T-helper 17 cell (primary cell): ENCODE data around the gene DTNB. TPM values are rescaled to one million over a fixed set of nuclear protein-coding genes. Genes with fewer than 3 reads are reported as not detected.

Experiments used
- ATAC-seq: fragments of 150-1000 bp; cut with Tn5 transposase; 2 replicates; pipeline ENCODE4 v1.10.0; 2021; ENCODE audit warnings: mild to moderate bottlenecking, moderate library complexity
- DNase-seq, 3 donors: peaks; one replicate each; pipeline versions ENCODE4 v3.0.0 to v3.0.0-alpha.2; 2020 to 2021
- H3K9me3 ChIP-seq: one replicate; pipeline ENCODE4 v1.7.0; 2013; ENCODE audit warnings: low read length, mild to moderate bottlenecking; ENCODE audit not compliant: control insufficient read depth, poor library complexity, severe bottlenecking
- H3K27ac Mint-ChIP-seq: one replicate; pipeline ENCODE4 v1.8.0; 2022; ENCODE audit warnings: mild to moderate bottlenecking, moderate library complexity, mixed read lengths
- H3K27me3 Mint-ChIP-seq: one replicate; pipeline ENCODE4 v1.8.0; 2022; ENCODE audit warnings: mixed read lengths
- H3K36me3 Mint-ChIP-seq: one replicate; pipeline ENCODE4 v1.8.0; 2022; ENCODE audit warnings: low read depth, mixed read lengths
- H3K4me1 Mint-ChIP-seq: one replicate; pipeline ENCODE4 v1.8.0; 2022; ENCODE audit warnings: mild to moderate bottlenecking, mixed read lengths
- H3K4me3 Mint-ChIP-seq: one replicate; pipeline ENCODE4 v1.8.0; 2022; ENCODE audit warnings: mild to moderate bottlenecking, moderate library complexity, mixed read lengths
- total RNA-seq, 4 donors: library from RNA in 2 of 4; stranded (reverse) in 2 of 4; gene quantifications; one replicate each; pipeline ENCODE4 v1.2.3 and lab custom pipeline; 2022 to 2026

Gene DTNB
- total RNA-seq, 2 donors from 2014 or later, result 32.3 to 36.3 TPM

DNA sequence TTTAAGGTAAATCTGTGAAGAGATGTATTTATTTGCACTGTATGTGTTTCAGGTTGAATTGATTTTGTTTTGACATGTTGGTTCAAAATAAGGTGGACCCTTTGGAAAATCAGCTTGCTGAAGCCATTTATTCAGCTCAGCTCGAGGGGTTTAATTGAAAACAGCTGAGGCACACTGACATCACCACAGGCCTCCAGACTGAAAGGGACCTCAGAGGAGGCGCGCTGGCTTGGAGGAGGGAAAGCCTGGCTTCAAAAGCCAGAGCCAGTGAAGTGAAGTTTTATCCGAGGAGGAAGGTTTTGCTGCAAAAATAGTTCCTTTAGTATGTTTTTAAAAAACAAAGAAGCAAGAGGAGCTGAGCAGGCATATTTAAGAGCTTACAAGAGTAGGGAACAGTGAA is 304.7 kb downstream of the DTNB start:
- Mint-ChIP-seq H3K4me1 (peaks cover 5% of the 10 kb centered on the region), H3K36me3 (no peaks in the 10 kb centered on the region), H3K27me3 (no peaks in the 10 kb centered on the region), H3K27ac (no peak overlapping the region), H3K4me3 (no peak overlapping the region)
- H3K9me3 ChIP-seq, result no peaks in the 10 kb centered on the region
- ATAC-seq (no peak), DNase-seq (no peak)

GRCh38 chr2:25367296-25367695 is 306.1 kb downstream of the DTNB start:
- H3K4me3 Mint-ChIP-seq, result no peak overlapping the region

GRCh38 chr2:25366629-25367028 is 306.7 kb downstream of the DTNB start:
- H3K9me3 ChIP-seq, result no peaks in the 10 kb centered on the region
- no peak overlapping the region for H3K4me3 Mint-ChIP-seq
- H3K4me1 Mint-ChIP-seq, result peaks cover 18% of the 10 kb centered on the region
- ATAC-seq (no peak), DNase-seq (no peak)
- no peaks in the 10 kb centered on the region for H3K27me3 Mint-ChIP-seq
- H3K27ac Mint-ChIP-seq, result no peak overlapping the region
- peaks cover 2% of the 10 kb centered on the region for H3K36me3 Mint-ChIP-seq

More at GRCh38 chr2:25367296-25367695, 306.1 kb downstream of the DTNB start:
- H3K9me3 ChIP-seq, result no peaks in the 10 kb centered on the region
- Mint-ChIP-seq H3K27ac (no peak overlapping the region), H3K27me3 (no peaks in the 10 kb centered on the region), H3K4me1 (peaks cover 12% of the 10 kb centered on the region), H3K36me3 (peaks cover 2% of the 10 kb centered on the region)
- ATAC-seq, result no peak
- no peak for DNase-seq

GRCh38 chr2:25365241-25365640 is 308.1 kb downstream of the DTNB start:
- no peaks in the 10 kb centered on the region for H3K27me3 Mint-ChIP-seq
- DNase-seq, result no peak
- H3K27ac Mint-ChIP-seq, result peak overlapping the region; percentile 37
- H3K4me3 Mint-ChIP-seq, result no peak overlapping the region
- peaks cover 2% of the 10 kb centered on the region for H3K36me3 Mint-ChIP-seq
- H3K9me3 ChIP-seq, result no peaks in the 10 kb centered on the region
- no peak for ATAC-seq
- peaks cover 19% of the 10 kb centered on the region for H3K4me1 Mint-ChIP-seq

DNA sequence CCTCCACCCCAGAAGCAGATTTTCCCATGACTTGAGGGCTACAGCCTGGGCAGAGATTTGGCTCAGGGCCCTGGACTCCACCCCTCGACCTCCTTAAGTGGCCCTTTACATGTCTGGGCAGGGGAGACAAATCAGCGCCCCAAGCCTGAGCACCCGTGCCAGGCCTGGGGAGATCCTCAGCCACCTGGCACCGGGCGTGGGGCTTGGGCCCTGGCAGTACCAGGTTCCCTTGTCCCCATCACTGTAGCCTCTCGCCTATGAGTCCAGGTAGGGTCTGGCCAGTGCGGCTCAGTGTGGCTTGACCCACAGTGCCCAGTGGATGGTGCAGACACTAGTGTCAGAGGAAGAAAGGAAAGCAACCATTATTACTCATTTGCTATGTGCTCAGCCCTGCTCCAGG is 309.6 kb downstream of the DTNB start:
- ATAC-seq (no peak), DNase-seq (no peak)
- H3K9me3 ChIP-seq, result no peaks in the 10 kb centered on the region
- Mint-ChIP-seq H3K4me3 (peak overlapping the region; percentile 63), H3K36me3 (peaks cover 2% of the 10 kb centered on the region), H3K27me3 (no peaks in the 10 kb centered on the region), H3K27ac (peak overlapping the region; percentile 81), H3K4me1 (peaks cover 19% of the 10 kb centered on the region)

- Mint-ChIP-seq H3K27ac (peak overlapping the region; percentile 99), H3K4me1 (peaks cover 19% of the 10 kb centered on the region), H3K27me3 (no peaks in the 10 kb centered on the region), H3K4me3 (peak overlapping the region; percentile 99), H3K36me3 (peaks cover 2% of the 10 kb centered on the region)
- no peaks in the 10 kb centered on the region for H3K9me3 ChIP-seq
- ATAC-seq (peak; percentile 77), DNase-seq (peak; percentile 41 to 51 (median 44))
Measured at GRCh38 chr2:25362434-25363145, 310.8 kb downstream of the DTNB start.

DNA sequence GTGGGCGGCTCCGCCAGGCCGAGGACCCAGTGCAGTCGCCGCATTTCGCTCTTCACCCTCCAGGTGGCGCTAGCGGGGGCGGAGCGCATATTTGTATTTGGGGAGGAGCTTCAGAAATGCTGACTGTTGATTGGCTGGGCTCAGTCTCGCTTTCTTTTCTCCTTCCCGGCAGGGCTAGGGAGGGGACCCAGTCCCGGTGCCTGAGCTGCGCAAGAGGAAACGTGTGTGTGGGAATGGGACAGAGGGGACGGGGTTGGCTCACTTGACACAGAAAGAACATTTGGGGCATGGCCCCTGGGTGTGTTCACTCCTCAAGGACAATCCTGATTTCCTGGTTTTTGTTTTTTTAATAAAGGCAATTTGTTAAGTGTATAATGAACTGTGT is 311.3 kb downstream of the DTNB start:
- DNase-seq (peak; percentile 84 to 97 (median 87)), ATAC-seq (peak; percentile 94)
- no peaks in the 10 kb centered on the region for H3K9me3 ChIP-seq
- Mint-ChIP-seq H3K27me3 (no peaks in the 10 kb centered on the region), H3K4me3 (peak overlapping the region; percentile 99), H3K27ac (peak overlapping the region; percentile 99), H3K36me3 (peaks cover 2% of the 10 kb centered on the region), H3K4me1 (peaks cover 19% of the 10 kb centered on the region)

GRCh38 chr2:25361261-25362048 is 311.9 kb downstream of the DTNB start:
- no peaks in the 10 kb centered on the region for H3K9me3 ChIP-seq
- Mint-ChIP-seq H3K27ac (peak overlapping the region; percentile 99), H3K36me3 (peaks cover 2% of the 10 kb centered on the region), H3K27me3 (no peaks in the 10 kb centered on the region), H3K4me1 (peaks cover 19% of the 10 kb centered on the region), H3K4me3 (peak overlapping the region; percentile 99)
- ATAC-seq (no peak), DNase-seq (no peak)

- H3K9me3 ChIP-seq, result no peaks in the 10 kb centered on the region
- ATAC-seq (no peak), DNase-seq (no peak)
- Mint-ChIP-seq H3K27me3 (peaks cover 13% of the 10 kb centered on the region), H3K4me3 (no peak overlapping the region), H3K27ac (no peak overlapping the region), H3K36me3 (peaks cover 6% of the 10 kb centered on the region), H3K4me1 (peaks cover 16% of the 10 kb centered on the region)
Measured at GRCh38 chr2:25358836-25359235, 314.5 kb downstream of the DTNB start.

DNA sequence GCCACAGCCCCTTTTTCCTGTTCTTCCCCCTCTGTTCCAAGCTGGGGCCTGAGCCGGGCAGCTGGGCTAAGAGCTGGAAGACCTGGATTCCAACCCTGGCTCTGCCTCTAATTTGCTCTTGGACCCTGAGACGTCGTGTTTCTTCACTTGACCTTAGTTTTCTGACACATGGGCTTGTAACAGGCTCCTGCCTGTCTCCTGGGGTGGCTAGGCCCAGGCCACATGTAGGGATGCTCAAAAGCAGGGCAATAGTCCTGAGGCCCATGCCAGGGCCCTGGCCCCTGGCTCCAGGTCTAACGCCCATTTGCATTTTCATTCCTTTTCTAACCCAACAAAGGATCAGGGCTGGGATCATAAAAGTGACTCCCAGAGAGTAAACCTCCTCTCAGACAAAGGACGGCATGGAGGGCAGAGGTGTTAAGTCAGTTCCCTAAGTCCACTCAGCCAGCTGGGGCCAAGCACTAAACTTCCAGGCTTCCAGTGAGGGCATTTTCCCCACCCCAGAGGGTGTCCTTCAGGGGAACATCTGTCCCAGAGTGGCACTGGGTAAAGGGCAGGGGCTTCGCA is 315.0 kb downstream of the DTNB start:
- no peaks in the 10 kb centered on the region for H3K9me3 ChIP-seq
- peaks cover 15% of the 10 kb centered on the region for H3K27me3 Mint-ChIP-seq
- no peak overlapping the region for H3K4me3 Mint-ChIP-seq
- no peak overlapping the region for H3K27ac Mint-ChIP-seq
- H3K36me3 Mint-ChIP-seq, result peaks cover 6% of the 10 kb centered on the region
- peaks cover 16% of the 10 kb centered on the region for H3K4me1 Mint-ChIP-seq
- DNase-seq (no peak), ATAC-seq (no peak)

DNA sequence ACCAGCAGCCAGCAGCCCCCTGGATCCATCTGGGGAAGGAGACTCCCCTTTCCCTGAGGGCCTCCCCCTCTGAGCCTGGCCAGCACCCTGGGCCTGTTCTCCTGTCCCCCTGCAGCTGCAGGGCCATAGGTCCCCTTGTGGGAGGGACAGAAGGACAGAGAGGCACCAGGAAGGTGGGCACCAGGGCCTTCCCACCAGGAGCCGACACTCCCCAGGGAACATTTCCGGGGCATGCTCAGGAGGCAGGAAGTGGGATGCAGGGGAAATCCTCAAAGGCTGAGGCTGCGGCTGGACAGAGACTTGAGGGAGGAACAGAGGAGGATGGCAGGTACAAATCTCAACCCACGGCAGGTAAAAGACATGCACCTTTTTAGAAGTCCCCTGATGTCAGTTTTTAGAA is 317.3 kb downstream of the DTNB start:
- H3K36me3 Mint-ChIP-seq, result peaks cover 4% of the 10 kb centered on the region
- no peak overlapping the region for H3K4me3 Mint-ChIP-seq
- DNase-seq (no peak), ATAC-seq (no peak)
- H3K27me3 Mint-ChIP-seq, result peaks cover 26% of the 10 kb centered on the region
- H3K27ac Mint-ChIP-seq, result no peak overlapping the region
- H3K4me1 Mint-ChIP-seq, result peaks cover 2% of the 10 kb centered on the region
- no peaks in the 10 kb centered on the region for H3K9me3 ChIP-seq

GRCh38 chr2:25355270-25355669 is 318.1 kb downstream of the DTNB start:
- ATAC-seq (no peak), DNase-seq (no peak)
- peaks cover 2% of the 10 kb centered on the region for H3K4me1 Mint-ChIP-seq
- H3K9me3 ChIP-seq, result no peaks in the 10 kb centered on the region
- peaks cover 28% of the 10 kb centered on the region for H3K27me3 Mint-ChIP-seq
- no peak overlapping the region for H3K4me3 Mint-ChIP-seq
- no peak overlapping the region for H3K27ac Mint-ChIP-seq
- peaks cover 4% of the 10 kb centered on the region for H3K36me3 Mint-ChIP-seq

- no peaks in the 10 kb centered on the region for H3K9me3 ChIP-seq
- H3K4me1 Mint-ChIP-seq, result peaks cover 2% of the 10 kb centered on the region
- H3K27me3 Mint-ChIP-seq, result peaks cover 28% of the 10 kb centered on the region
- ATAC-seq (no peak), DNase-seq (no peak)
- H3K27ac Mint-ChIP-seq, result no peak overlapping the region
- H3K36me3 Mint-ChIP-seq, result peaks cover 4% of the 10 kb centered on the region
- H3K4me3 Mint-ChIP-seq, result no peak overlapping the region
Measured at GRCh38 chr2:25354116-25354515, 319.3 kb downstream of the DTNB start.
